ENCODE data around the gene CISD1. TPM values are rescaled to one million over a fixed set of nuclear protein-coding genes. Genes with fewer than 3 reads are reported as not detected.
"Not testable (repeated sequence)": the region's sequence is repeated elsewhere in the genome, so short reads cannot be mapped to it uniquely, and the experiment has no call there.

CISD1 gene
- total and polyA plus RNA-seq, 11 donors, result 73.9 to 179 (median 153) TPM

DNA sequence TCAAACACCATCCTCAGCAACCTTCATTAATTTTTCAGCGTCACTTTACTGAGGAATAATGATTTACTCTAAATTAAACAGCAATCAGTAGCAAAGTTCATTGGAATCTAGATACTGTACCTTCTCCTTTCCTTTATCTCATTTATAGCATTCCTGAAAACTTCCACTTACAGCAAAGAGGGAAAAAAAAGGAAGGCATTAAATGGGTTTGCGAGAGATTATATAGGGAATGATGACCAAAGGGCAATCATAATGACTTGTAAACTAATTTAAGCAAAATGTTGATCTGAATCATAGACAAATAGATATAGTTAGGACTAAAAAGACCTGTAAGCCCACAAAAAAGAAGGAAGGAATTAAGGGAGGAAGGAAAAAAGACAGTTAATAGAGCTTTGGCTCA lies 43.3 kb upstream of the CISD1 start:
- ATAC-seq (no peak), DNase-seq (no peak)
- Histone ChIP-seq H3K27ac (no peak overlapping the region), H3K4me3 (no peak overlapping the region), H3K9me3 (no peaks in the 10 kb centered on the region), H3K27me3 (no peaks in the 10 kb centered on the region), H3K36me3 (peaks cover 0 to 35% (median 20%) of the 10 kb centered on the region in 9 donors), H3K4me1 (peaks cover 0 to 6% (median 0%) of the 10 kb centered on the region in 12 donors)
- TF ChIP-seq POLR2A (IDR thresholded peaks at IDR 0.05), result no peak
- TF ChIP-seq, protein P1, sequence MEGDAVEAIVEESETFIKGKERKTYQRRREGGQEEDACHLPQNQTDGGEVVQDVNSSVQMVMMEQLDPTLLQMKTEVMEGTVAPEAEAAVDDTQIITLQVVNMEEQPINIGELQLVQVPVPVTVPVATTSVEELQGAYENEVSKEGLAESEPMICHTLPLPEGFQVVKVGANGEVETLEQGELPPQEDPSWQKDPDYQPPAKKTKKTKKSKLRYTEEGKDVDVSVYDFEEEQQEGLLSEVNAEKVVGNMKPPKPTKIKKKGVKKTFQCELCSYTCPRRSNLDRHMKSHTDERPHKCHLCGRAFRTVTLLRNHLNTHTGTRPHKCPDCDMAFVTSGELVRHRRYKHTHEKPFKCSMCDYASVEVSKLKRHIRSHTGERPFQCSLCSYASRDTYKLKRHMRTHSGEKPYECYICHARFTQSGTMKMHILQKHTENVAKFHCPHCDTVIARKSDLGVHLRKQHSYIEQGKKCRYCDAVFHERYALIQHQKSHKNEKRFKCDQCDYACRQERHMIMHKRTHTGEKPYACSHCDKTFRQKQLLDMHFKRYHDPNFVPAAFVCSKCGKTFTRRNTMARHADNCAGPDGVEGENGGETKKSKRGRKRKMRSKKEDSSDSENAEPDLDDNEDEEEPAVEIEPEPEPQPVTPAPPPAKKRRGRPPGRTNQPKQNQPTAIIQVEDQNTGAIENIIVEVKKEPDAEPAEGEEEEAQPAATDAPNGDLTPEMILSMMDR (IDR thresholded peaks at IDR 0.05), result no peak
- 97 to 99% (median 98%) methylated on average over 2 of the region's 2 CpGs for WGBS, 4 donors
- intact Hi-C loops (cut with DNase I), result no loop called here

DNA sequence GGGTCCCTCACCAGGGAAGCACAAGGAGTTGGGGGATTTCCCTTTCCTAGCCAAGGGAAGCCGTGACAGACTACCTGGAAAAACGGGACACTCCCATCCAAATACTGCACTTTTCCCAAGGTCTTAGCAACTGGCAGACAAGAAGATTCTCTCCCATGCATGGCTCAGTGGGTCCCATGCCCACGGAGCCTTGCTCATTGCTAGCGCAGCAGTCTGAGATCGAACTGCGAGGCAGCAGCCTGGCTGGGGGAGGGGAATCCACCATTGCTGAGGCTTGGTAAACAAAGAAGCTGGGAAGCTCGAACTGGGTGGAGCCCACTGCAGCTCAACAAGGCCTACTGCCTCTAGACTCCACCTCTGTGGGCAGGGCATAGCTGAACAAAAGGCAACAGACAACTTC lies 39.1 kb upstream of the CISD1 start:
- intact Hi-C loops (cut with DNase I); H3K27ac ChIP-seq; ATAC-seq; H3K4me3 ChIP-seq; DNase-seq; H3K4me1 ChIP-seq; H3K27me3 ChIP-seq; H3K9me3 ChIP-seq: not testable (repeated sequence)
- peaks cover 0 to 37% (median 29%) of the 10 kb centered on the region in 9 donors for H3K36me3 ChIP-seq
- WGBS, 4 donors, result 90 to 96% (median 92%) methylated on average over 7 of the region's 7 CpGs

DNA sequence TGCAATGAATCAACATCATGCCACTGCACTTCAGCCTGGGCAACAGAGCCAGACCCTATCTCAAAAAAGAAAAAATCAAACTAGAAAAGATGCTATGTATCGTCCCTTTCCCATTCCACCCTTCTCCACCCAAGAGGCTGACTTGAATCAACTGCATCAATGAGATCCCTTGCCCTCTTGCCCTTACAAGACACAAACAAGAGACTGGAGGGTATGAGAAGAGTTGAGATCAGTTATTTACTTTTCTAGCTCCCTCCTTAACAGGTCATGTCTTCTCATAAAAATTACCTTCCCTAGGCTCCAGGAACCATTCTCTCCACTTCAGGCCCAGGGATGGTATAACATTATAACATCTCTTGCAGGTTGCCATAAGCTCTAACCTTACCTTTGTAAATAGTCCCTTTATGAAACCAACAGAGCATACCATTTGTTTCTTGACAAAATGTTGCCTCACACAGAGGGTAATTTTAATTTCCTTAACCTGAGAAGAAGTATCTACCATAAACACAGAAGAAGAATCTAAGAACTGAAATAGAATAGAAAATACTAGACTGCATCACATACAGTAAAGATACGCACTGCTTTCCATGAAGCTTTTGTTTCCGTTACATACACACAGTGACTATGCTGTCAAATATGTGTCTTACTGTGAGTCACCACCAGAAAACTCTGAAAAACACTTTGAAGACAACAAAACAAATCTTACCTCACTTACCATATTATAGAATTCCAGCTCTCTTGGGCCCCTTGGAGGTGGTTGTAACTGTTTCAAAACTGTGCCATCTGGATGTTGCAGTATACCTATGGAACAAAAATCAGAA lies 31.7 kb upstream of the CISD1 start:
- no peak for ATAC-seq
- H3K9me3 ChIP-seq, result peaks cover 0 to 9% (median 0%) of the 10 kb centered on the region in 12 donors
- 93 to 96% (median 96%) methylated on average over 3 of the region's 3 CpGs for WGBS, 4 donors
- no peak overlapping the region for H3K27ac ChIP-seq
- no peak overlapping the region for H3K4me3 ChIP-seq
- intact Hi-C loops (cut with DNase I), result no loop called here
- peaks cover 0 to 18% (median 8%) of the 10 kb centered on the region in 12 donors for H3K4me1 ChIP-seq
- peaks cover 0 to 27% (median 16%) of the 10 kb centered on the region in 9 donors for H3K36me3 ChIP-seq
- TF ChIP-seq, protein P1 (IDR thresholded peaks at IDR 0.05), result no peak
- TF ChIP-seq POLR2A (IDR thresholded peaks at IDR 0.05), result no peak
- H3K27me3 ChIP-seq, result no peaks in the 10 kb centered on the region
- no peak for DNase-seq

DNA sequence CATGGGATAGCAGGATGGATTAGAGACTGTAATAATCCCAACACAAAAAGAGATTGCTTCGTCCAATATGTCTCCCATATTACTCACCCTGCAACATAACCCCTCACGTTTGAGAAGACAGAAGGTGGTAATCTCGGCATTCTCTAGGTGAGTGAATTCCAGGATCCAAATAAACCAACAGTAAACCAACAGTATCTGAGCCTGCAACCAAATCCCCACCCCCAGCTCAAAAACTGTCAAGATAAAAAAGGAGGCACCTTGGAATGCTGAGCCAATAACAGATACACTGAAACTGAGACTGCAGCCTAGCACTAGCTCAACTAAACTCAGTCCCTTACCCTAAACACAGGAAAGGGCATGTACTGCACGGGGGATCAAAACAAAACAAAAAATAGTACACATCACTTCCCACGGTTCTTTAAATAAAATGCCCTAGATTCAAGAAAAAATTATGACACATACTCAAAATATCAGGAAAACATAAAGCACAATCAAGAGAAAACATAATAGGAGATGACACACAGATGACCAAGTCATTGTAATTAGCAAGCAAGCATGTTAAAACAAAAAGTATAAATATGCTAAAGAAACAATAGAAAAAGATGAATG lies 29.3 kb upstream of the CISD1 start:
- no peak for DNase-seq
- TF ChIP-seq, protein P1 (IDR thresholded peaks at IDR 0.05), result no peak
- TF ChIP-seq POLR2A (IDR thresholded peaks at IDR 0.05), result no peak
- Histone ChIP-seq H3K27ac (no peak overlapping the region), H3K27me3 (no peaks in the 10 kb centered on the region), H3K9me3 (peaks cover 0 to 12% (median 0%) of the 10 kb centered on the region in 12 donors), H3K4me3 (no peak overlapping the region), H3K36me3 (peaks cover 0 to 26% (median 16%) of the 10 kb centered on the region in 9 donors), H3K4me1 (peaks cover 0 to 18% (median 8%) of the 10 kb centered on the region in 12 donors)
- WGBS, 4 donors, result 75 to 80% (median 78%) methylated on average over 5 of the region's 5 CpGs
- intact Hi-C loops (cut with DNase I), result no loop called here
- ATAC-seq, result no peak
